NCI-H1048 (cell line): ENCODE results near the gene SELE.
"Not testable (repeated sequence)": the region's sequence is repeated elsewhere in the genome, so short reads cannot be mapped to it uniquely, and the experiment has no call there.

Experiments used
- DNase-seq: peaks from one replicate; lab custom pipeline; 2025; lab: John Stamatoyannopoulos, UW

SELE gene

DNA sequence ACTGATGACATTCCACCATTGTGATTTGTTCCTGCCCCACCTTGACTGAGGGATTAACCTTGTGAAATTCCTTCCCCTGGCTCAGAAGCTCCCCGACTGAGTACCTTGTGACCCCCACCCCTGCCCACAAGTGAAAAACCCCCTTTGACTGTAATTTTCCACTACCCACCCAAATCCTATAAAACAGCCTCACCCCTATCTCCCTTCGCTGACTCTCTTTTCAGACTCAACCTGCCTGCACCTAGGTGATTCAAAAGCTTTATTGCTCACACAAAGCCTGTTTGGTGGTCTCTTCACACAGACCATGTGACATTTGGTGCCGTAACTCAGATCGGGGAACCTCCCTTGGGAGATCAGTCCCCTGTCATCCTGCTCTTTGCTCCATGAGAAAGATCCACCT is 50.7 kb downstream of the SELE start:
- DNase-seq, result not testable (repeated sequence)

DNA sequence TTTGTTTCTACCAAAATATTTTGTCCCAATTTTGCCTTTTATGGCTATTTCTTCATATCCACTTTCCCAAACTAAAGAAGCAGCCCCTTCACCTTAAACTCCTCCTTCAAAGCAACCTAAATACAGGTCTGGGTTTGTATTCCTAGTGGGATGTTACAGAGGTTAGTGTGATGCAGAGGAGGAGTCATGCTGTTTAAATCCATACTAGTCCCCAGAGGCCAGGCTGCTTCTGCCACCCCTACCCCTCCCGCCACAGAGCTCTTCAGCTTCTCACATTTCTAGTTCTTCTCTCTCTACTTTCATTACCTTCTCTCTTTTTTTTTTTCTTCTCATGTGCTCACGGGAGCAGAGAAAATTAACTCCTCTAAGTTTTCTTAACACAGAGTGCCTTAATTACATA is 51.8 kb downstream of the SELE start:
- no peak for DNase-seq

GRCh38 chr1:169681140-169681539 is 52.7 kb downstream of the SELE start:
- DNase-seq, result no peak

GRCh38 chr1:169680377-169681019 is 53.4 kb downstream of the SELE start:
- DNase-seq, result no peak

- DNase-seq, result no peak
Observed at GRCh38 chr1:169679692-169680091, 54.2 kb downstream of the SELE start.

DNA sequence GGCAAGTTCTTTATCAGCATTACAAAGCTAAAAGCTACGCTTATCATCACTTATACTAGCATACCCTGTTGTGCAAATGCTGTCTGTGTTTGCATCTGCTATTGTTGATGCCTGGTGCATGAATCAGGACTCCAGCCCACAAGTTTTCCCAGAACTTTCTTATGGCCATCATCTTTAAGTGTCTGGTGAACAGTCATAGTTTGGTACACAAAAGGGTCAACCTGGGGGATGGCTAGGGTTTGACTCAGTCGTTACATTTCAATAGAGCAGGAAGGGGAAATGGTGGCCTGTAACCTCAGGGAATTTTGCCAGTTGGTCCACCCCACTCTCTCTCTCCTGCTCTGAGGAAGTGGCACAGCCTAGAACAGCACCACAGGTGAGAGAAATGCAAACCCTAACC is 57.9 kb downstream of the SELE start:
- DNase-seq, result no peak
